ENCODE results near the gene BSG.

BSG gene

DNA sequence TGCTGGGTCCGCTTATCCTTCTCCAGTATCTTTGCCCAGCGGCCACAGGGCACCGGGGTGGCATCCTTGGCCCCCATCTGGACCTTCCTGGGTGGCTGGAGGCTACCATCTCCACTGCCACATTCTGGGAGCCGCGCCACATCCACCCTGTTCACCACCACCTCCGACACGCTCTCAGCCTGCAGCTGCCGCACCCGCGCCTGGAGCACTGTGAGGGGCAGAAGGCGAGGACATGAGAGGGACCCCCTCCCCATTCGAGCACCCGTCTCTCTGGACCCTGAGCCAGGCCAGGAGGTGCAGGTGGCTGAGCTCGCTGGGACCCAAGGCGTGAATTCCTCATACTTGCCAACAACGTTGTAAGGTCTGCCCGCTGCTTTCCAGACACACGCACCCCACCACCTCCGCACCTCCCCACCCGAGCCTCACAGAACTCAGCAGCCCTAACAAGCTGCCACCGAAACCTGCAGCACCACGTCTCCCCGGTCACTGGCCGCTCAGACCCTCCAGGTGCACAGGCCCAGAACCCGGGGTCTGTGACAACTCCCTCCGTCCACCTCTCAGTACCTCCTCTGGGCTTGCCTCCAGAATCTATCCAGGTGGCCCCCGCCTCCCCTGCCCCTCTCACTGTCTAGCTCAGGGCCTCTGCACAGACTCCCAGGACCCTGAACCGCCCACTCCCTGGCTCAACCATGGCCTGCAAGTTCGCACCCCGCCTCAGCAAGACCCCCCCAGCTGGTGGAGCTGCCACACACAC is 57.7 kb downstream of the BSG start:
- Histone ChIP-seq H3K9ac (ENCODE audit: low read depth in 1 of 2, low read length in 2 of 2) (no peak overlapping the region), H3K27ac (ENCODE audit: low read depth in 2 of 2, low read length in 2 of 2) (no peak overlapping the region), H3K36me3 (ENCODE audit: control insufficient read depth in 2 of 2, insufficient read depth in 2 of 2, low read length in 2 of 2) (peaks cover 4 to 9% of the 10 kb centered on the region in 2 donors), H3K4me1 (ENCODE audit: control insufficient read depth in 2 of 2, insufficient read depth in 2 of 2, low read length in 2 of 2) (peaks cover 16 to 17% of the 10 kb centered on the region in 2 donors), H3K27me3 (ENCODE audit: control insufficient read depth in 2 of 2, insufficient read depth in 2 of 2, low read length in 2 of 2) (no peaks in the 10 kb centered on the region), H3K4me3 (ENCODE audit: low read length in 2 of 2) (no peak overlapping the region), H3K9me3 (ENCODE audit: control insufficient read depth in 2 of 2, low read length in 2 of 2) (no peaks in the 10 kb centered on the region)

DNA sequence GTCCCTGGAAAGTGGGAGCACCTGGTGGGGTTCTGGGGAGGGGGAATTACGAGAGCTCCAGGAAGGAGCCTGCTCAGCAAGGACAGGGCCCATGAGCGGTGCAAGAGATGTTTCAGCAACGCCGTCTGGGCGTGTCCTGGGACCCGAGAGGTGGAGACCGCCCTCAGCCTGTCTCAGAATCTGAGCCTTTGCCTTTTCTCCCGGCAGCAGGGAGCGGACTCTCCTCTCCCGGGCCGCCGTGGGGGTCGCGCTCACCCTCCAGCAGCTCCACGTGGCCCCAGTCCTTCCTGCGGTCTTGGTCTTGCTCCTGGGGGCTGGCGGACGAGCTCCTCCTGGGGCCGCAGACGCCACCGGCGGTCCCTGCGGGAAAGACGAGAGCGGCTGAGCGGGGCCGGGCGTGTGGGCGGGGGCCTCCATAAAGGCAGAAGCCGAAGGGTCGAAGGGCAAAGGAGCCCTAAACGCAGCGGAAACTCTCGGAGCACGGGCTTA is 60.2 kb downstream of the BSG start:
- Histone ChIP-seq H3K27me3 (ENCODE audit: control insufficient read depth in 2 of 2, insufficient read depth in 2 of 2, low read length in 2 of 2) (no peaks in the 10 kb centered on the region), H3K9ac (ENCODE audit: low read depth in 1 of 2, low read length in 2 of 2) (peak overlapping the region; percentile 52 to 78), H3K4me1 (ENCODE audit: control insufficient read depth in 2 of 2, insufficient read depth in 2 of 2, low read length in 2 of 2) (peaks cover 16 to 17% of the 10 kb centered on the region in 2 donors), H3K9me3 (ENCODE audit: control insufficient read depth in 2 of 2, low read length in 2 of 2) (no peaks in the 10 kb centered on the region), H3K27ac (ENCODE audit: low read depth in 2 of 2, low read length in 2 of 2) (peak overlapping the region; percentile 69 to 70), H3K36me3 (ENCODE audit: control insufficient read depth in 2 of 2, insufficient read depth in 2 of 2, low read length in 2 of 2) (peaks cover 0 to 5% of the 10 kb centered on the region in 2 donors), H3K4me3 (ENCODE audit: low read length in 2 of 2) (peak overlapping the region; percentile 82 to 89)

All from mucosa of rectum (tissue), 2 donors.